NCI-H1436 (cell line): ENCODE results near the gene KLRF1.

ENCODE experiments used
- DNase-seq: peaks from one replicate; lab custom pipeline; 2025; lab: John Stamatoyannopoulos, UW

The KLRF1 gene, protein sequence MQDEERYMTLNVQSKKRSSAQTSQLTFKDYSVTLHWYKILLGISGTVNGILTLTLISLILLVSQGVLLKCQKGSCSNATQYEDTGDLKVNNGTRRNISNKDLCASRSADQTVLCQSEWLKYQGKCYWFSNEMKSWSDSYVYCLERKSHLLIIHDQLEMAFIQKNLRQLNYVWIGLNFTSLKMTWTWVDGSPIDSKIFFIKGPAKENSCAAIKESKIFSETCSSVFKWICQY

GRCh38 chr12:9827209-9827888 is at the start of gene KLRF1:
Gene KLRF1, plus strand, starts transcription at chr12:9827481. Its CDS starts 64 bp downstream, at chr12:9827545.
- no peak for DNase-seq

- DNase-seq = no peak
Measured at GRCh38 chr12:9779209-9779608, 48.1 kb upstream of the KLRF1 start.

DNA sequence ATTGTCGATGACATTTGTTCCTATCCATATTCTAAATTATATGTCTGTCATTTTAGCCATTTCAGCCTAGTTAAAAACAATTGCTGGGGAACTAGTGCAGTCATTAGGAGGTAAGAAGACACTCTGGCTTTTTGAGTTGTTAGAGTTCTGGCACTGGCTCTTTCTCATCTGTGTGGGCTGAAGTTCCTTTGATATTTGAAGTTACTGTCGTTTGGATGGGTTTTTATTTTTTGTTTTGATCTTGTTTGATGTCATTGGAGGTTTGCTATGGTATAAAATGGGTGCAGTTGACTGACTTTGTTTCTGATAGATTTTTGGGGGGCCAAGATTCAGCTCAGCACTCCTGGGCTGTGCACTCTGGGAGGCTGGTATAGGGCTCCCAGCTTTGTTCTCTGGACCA is 45.9 kb upstream of the KLRF1 start:
- no peak for DNase-seq

DNA sequence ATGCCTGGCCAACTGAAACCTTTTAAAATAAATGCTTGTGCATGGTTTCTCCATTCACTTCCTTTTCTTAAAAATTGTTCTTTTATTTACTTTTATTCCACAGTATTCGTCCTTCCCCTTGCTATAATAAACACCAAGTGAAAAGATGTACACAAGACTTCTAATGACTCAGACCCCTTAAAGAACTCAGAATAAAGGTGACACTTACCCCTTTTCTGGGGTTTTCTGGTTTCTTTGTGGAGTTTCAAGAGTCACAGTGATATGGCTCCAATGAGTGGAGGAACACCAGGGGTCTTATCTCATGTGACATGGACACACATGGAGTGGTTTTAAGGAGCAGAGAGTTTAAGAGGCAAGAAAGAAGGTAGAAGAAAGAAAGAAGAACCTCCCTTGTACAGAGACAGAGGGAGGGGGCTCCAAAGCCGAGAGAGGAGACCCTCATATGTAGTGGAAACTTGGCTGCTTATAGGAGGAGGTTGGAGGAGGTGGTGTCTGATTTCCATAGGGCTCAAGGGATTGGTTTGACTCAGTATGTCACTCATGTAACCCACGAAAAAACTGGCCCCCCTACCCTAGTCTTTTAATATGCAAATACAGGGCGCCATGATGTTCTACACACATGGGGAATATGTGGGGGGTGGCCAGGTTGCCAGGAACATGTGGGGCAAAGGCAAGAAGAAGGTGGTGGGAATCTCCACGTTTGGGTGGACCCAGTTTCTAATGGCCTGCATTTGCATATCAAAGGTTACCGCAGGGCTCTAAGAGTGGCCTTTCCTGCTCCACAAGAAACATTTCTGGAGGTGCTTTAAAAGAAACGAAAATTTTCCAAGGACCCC is 44.5 kb upstream of the KLRF1 start:
- no peak for DNase-seq

- DNase-seq = no peak
Measured at GRCh38 chr12:9784326-9784725, 43.0 kb upstream of the KLRF1 start.

- DNase-seq = no peak
Measured at GRCh38 chr12:9784816-9785215, 42.5 kb upstream of the KLRF1 start.

DNA sequence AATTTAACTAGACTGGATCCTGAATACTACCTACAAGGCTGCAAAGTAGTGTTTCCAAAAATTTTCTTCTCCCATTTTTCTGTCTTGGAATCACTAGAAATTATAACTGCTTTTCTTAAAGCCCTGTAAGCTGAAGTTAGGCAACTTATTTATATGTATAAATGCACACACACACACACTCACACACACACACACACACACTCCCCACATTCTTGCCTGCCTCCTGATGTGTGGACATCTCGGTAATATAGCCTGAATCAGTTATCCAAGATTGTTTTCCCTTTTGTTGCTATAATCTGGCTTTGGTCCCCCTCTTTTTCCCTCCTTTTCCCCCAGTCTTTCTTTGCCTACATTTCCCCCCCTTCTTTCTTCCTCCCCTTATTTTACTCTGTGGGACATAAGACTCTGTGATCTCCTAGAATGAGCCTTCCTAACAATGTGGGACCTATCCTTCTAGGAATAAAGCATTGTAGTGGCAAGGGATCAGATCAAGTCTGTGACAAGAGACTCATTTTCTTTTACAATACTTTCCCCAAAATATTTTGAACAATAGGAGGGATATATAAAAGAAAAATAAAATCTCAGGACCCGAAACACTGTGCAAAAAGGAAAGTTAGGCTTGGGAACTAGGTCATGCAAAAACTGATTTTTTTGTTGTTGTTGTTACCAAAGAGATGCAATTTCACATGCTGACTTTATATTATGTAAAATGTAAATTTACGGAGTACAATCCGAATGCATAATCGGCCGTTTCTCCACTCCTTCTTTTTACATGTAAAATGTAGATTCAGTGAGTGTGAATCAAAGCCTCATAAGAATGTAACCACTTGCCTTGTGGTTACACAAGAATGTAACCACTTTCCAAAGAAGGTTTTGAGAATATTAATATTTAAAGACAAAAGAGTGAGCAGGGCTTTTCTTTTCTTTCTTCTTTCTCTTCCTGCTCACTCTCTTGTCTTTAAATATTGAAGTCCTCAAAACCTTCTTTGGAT is 40.3 kb upstream of the KLRF1 start:
- DNase-seq = no peak

DNA sequence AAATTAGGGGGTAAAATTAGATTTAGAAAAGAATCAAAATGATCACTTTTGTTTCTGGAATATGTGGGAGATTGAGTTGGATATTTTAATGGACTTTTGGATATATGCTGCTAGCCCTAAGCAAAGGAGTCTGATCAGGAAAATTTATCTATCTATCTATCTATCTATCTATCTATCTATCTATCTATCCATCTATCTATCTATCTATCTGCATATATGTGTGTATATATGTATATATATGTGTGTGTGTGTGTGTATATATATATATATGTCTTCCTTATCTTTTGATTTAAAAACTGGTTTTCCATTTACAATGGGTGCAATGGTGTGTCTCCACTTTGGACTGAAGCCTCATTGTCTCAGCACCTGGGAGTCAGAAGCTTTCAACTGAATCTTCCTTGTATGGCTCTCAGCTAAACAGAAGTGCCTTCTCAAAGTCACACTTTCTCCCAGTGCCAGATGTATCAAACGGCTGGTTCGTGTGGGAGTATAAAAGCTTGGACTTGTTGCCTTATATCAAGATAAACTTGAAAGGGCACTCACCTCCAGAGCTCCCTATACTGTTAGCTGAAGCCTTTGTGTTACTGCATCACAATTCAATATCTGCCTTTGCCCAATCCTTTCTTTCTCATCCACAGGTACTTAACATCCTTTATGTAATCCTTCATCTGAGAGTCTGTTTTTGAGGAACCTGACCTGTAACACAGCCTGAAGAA is 34.9 kb upstream of the KLRF1 start:
- no peak for DNase-seq

- DNase-seq = no peak
Measured at GRCh38 chr12:9792961-9793617, 34.2 kb upstream of the KLRF1 start.

- no peak for DNase-seq
Measured at GRCh38 chr12:9793779-9794395, 33.4 kb upstream of the KLRF1 start.

- no peak for DNase-seq
Measured at GRCh38 chr12:9794484-9795093, 32.7 kb upstream of the KLRF1 start.

DNA sequence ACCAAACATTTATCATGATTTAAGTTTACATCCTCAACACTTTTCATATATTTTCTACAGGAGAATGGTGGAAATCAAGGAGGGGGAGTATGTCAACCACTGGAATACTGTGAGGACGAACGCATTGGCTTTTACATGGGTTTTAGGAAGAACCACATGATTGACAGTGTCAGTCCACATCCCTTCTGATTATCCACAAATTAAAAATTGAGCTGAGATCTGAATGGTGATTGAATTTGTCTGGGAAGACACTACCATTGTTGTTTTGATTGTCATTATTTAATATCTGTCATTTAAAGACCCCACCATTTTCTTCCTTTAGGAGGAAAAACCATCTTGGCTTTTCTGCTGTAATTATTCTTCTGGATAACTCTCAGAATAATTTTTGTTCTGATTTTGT is 31.3 kb upstream of the KLRF1 start:
- DNase-seq = no peak

DNA sequence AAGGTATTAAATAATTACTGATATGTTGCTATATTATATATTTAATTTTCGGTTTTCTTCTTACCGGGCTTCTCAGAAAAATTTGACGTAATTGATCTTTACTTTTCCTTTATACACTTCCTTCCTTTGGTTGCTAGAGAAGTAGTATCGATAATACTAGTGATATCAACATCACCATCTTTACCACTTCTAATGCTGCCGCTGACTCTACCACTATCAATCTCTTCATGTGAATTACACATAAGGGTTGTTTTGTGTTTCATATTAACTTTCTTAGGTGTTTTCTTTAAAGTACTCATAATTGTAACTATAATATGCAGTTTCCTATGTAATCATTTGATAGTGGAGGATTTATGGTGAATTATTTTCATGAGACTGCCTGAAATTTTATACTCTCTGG is 30.9 kb upstream of the KLRF1 start:
- no peak for DNase-seq

DNA sequence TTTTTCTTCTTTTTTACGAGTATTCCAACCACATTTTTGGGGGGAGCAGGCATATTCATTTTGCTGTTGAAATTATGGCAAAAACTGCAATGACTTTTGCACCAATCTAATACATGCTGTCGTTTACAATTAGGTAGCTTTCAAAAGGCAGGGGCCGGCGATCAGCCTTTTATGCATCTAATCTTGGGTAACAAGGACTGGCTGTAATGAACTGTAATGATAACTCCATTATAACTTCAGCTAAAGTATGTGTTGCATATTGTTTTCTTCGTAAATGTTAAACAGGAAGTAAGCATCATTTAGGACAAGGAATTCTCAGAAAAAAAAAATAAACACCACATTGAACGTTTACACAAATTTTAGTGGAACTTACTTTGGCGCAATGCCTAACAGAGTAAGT is 30.3 kb upstream of the KLRF1 start:
- no peak for DNase-seq

- no peak for DNase-seq
Measured at GRCh38 chr12:9797722-9798619, 29.3 kb upstream of the KLRF1 start.

DNA sequence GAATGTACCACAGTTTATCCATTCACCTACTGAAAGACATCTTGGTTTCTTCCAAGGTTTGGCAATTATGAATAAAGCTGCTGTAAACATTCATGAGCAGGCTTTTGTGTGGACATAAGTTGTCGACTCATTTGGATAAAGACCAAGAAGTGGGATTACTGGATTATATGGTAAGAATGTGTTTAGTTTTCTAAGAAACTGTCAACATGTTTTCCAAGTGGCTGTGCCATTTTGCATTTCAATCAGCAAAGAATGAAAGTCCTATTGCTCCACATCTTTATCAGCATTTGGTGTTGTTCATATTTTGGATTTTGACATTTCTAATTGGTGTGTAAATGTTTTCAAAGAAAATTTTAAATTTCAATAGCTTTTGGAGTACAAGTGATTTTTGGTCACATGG is 27.3 kb upstream of the KLRF1 start:
- no peak for DNase-seq

GRCh38 chr12:9805883-9806282 is 21.4 kb upstream of the KLRF1 start:
- no peak for DNase-seq

- no peak for DNase-seq
Measured at GRCh38 chr12:9806714-9807113, 20.6 kb upstream of the KLRF1 start.

GRCh38 chr12:9808504-9808903 is 18.8 kb upstream of the KLRF1 start:
- DNase-seq = no peak
